Heart left ventricle (tissue), 13 donors: ENCODE results near the gene KCNQ1.

Source experiments
- POLR2A ChIP-seq, 2 donors: fragments of 450-650 bp; IDR thresholded peaks; one replicate each; pipeline ENCODE4 v1.6.1; 2017; ENCODE audit warnings: antibody characterized with exemption in 2 of 2, mild to moderate bottlenecking in 2 of 2, moderate library complexity in 2 of 2
- TF ChIP-seq, protein P1 (sequence below), 12 donors: fragments of 200-600 bp; sonication (generic) in 4 of 12; IDR thresholded peaks; one replicate each; pipeline versions ENCODE4 v1.5.0 to v1.8.0; 2018 to 2022; ENCODE audit warnings: antibody characterized with exemption in 12 of 12, mild to moderate bottlenecking in 5 of 12
- donor health status: ischemic (EF 13 %, LVEDD 7.1; RV severe dilation, severe dysfunction).
- donor health status: DM: no; HTN: yes; CAD: no.
- donor health status: DM: no; HTN: no; CAD: no.
- donor health status: ischemic (EF 25% LVEDD 6.9; RV normal size, moderate dysfunction).
- donor health status: ischemic (EF 25% LVEDD 5.7; RV mildly dilated, moderate dysfunction).
- donor health status: ischemic (EF 35%, LVEDD 5.7; RV mildly dilated, moderate dysfunction).
- donor health status: nonischemic (EF 11% LVEDD 7.7; RV severe dilation, severe dysfunction).
- donor health status: DM: yes; HTN: yes; CAD: no.
- donor health status: PGD.
- donor health status: ischemic (EF 29% LVEDD 5.4; RV normal size, mild dysfunction).
- donor health status: nonischemic (EF 23%, LVEDD 6.1; RV moderate dilation, normal function).

DNA sequence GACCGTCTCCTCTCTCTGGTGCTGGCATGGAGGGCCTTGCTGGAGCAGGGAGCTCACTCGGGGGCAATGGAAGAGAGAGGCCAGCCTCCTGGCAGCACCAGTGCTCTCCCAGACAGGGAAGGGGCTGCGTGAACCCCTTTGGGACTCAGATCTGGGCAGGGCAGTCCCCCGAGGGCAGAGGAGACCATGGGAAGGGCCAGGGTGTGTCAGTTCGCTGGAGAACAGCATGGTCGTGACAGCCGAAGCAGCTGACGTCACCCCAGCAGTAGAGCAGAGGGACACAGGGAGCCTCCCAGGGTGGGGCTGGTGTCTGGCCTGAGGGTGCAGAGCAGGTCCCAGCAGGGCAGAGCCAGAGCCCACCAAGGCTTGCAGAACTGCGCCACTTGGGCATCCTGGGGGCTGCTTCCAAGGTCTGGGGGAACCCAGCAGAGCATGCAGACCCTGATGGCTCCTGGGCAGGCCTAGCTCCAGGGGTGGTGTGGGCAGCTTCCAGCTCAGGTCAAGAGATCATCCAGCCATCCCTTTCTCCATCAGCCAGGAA, 326.0 kb downstream of the KCNQ1 start:
- TF ChIP-seq, protein P1, sequence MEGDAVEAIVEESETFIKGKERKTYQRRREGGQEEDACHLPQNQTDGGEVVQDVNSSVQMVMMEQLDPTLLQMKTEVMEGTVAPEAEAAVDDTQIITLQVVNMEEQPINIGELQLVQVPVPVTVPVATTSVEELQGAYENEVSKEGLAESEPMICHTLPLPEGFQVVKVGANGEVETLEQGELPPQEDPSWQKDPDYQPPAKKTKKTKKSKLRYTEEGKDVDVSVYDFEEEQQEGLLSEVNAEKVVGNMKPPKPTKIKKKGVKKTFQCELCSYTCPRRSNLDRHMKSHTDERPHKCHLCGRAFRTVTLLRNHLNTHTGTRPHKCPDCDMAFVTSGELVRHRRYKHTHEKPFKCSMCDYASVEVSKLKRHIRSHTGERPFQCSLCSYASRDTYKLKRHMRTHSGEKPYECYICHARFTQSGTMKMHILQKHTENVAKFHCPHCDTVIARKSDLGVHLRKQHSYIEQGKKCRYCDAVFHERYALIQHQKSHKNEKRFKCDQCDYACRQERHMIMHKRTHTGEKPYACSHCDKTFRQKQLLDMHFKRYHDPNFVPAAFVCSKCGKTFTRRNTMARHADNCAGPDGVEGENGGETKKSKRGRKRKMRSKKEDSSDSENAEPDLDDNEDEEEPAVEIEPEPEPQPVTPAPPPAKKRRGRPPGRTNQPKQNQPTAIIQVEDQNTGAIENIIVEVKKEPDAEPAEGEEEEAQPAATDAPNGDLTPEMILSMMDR (IDR thresholded peaks at IDR 0.05), result no peak
- no peak for TF ChIP-seq POLR2A (IDR thresholded peaks at IDR 0.05)
